Jurkat, Clone E6-1 (cell line): ENCODE results near the gene HIVEP2.

ENCODE experiments used
- DNase-seq: peaks from one replicate; pipeline ENCODE4 v3.0.0-alpha.2; 2011; ENCODE audit warnings: low read depth, low spot score
- H3K4me3 ChIP-seq: 2 replicates; pipeline ENCODE4 v1.5.1; 2011; ENCODE audit warnings: mild to moderate bottlenecking, low read length, control low read depth, moderate library complexity

Gene HIVEP2

GRCh38 chr6:142946181-142946923 lies 1.4 kb upstream of the HIVEP2 start:
- H3K4me3 ChIP-seq, result peak overlapping the region; percentile 88
- peak; percentile 82 for DNase-seq

- no peak for DNase-seq
- peak overlapping the region; percentile 88 for H3K4me3 ChIP-seq
Measured at GRCh38 chr6:142945446-142946180, 637 bp upstream of the HIVEP2 start.

- DNase-seq, result peak; percentile 94
- H3K4me3 ChIP-seq, result peak overlapping the region; percentile 88
Measured at GRCh38 chr6:142944124-142945048, 590 bp downstream of the HIVEP2 start.

GRCh38 chr6:142943711-142944123 lies 1.3 kb downstream of the HIVEP2 start:
- DNase-seq, result peak; percentile 88
- H3K4me3 ChIP-seq, result peak overlapping the region; percentile 88

GRCh38 chr6:142942805-142943227 lies 2.2 kb downstream of the HIVEP2 start:
- peak; percentile 75 for DNase-seq
- peak overlapping the region; percentile 88 for H3K4me3 ChIP-seq

- H3K4me3 ChIP-seq, result no peak overlapping the region
- DNase-seq, result no peak
Measured at GRCh38 chr6:142942238-142942637, 2.7 kb downstream of the HIVEP2 start.

- DNase-seq, result no peak
- H3K4me3 ChIP-seq, result no peak overlapping the region
Measured at GRCh38 chr6:142941018-142941417, 4.0 kb downstream of the HIVEP2 start.

- DNase-seq, result no peak
- H3K4me3 ChIP-seq, result no peak overlapping the region
Measured at GRCh38 chr6:142940487-142940886, 4.5 kb downstream of the HIVEP2 start.

GRCh38 chr6:142938510-142938909 lies 6.5 kb downstream of the HIVEP2 start:
- DNase-seq, result no peak
- H3K4me3 ChIP-seq, result no peak overlapping the region

GRCh38 chr6:142937986-142938385 lies 7.0 kb downstream of the HIVEP2 start:
- DNase-seq, result no peak
- H3K4me3 ChIP-seq, result no peak overlapping the region

GRCh38 chr6:142935553-142936517 lies 9.1 kb downstream of the HIVEP2 start:
- no peak for DNase-seq
- no peak overlapping the region for H3K4me3 ChIP-seq

GRCh38 chr6:142934599-142934998 lies 10.4 kb downstream of the HIVEP2 start:
- H3K4me3 ChIP-seq, result no peak overlapping the region
- no peak for DNase-seq

GRCh38 chr6:142934106-142934505 lies 10.9 kb downstream of the HIVEP2 start:
- no peak overlapping the region for H3K4me3 ChIP-seq
- DNase-seq, result no peak

- no peak overlapping the region for H3K4me3 ChIP-seq
- no peak for DNase-seq
Measured at GRCh38 chr6:142933701-142934100, 11.3 kb downstream of the HIVEP2 start.

GRCh38 chr6:142932889-142933288 lies 12.1 kb downstream of the HIVEP2 start:
- no peak overlapping the region for H3K4me3 ChIP-seq
- DNase-seq, result no peak

GRCh38 chr6:142929751-142930358 lies 15.1 kb downstream of the HIVEP2 start:
- H3K4me3 ChIP-seq, result no peak overlapping the region
- no peak for DNase-seq

- no peak for DNase-seq
- peak overlapping the region; percentile 81 for H3K4me3 ChIP-seq
Measured at GRCh38 chr6:142927904-142928303, 17.1 kb downstream of the HIVEP2 start.

GRCh38 chr6:142927271-142927580 lies 17.8 kb downstream of the HIVEP2 start:
- H3K4me3 ChIP-seq, result peak overlapping the region; percentile 81
- no peak for DNase-seq
